ENCODE measurements around the gene AMPD3.

Gene AMPD3

DNA sequence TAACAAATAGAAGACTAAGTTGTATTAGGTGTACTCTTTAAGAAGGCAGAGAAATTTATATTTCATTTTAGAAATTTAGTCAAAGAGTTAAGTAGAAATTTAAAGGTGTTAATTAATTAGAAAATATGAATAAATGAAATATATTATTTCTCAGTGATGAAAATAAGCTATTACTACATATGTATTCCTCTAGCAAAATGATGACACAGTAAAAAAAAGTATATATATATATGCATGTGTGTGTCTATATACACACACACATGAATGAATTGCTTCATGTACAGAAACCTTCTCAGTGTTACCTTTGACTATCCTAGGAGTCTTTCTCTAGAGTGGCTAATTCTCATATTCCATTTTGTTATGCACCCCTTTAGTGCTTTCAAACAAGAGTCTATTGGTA, 78.3 kb downstream of the AMPD3 start:
- H3K27ac ChIP-seq, result no peak overlapping the region
- TF ChIP-seq, protein P1, sequence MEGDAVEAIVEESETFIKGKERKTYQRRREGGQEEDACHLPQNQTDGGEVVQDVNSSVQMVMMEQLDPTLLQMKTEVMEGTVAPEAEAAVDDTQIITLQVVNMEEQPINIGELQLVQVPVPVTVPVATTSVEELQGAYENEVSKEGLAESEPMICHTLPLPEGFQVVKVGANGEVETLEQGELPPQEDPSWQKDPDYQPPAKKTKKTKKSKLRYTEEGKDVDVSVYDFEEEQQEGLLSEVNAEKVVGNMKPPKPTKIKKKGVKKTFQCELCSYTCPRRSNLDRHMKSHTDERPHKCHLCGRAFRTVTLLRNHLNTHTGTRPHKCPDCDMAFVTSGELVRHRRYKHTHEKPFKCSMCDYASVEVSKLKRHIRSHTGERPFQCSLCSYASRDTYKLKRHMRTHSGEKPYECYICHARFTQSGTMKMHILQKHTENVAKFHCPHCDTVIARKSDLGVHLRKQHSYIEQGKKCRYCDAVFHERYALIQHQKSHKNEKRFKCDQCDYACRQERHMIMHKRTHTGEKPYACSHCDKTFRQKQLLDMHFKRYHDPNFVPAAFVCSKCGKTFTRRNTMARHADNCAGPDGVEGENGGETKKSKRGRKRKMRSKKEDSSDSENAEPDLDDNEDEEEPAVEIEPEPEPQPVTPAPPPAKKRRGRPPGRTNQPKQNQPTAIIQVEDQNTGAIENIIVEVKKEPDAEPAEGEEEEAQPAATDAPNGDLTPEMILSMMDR (conservative IDR thresholded peaks at IDR 0.05), result no peak

DNA sequence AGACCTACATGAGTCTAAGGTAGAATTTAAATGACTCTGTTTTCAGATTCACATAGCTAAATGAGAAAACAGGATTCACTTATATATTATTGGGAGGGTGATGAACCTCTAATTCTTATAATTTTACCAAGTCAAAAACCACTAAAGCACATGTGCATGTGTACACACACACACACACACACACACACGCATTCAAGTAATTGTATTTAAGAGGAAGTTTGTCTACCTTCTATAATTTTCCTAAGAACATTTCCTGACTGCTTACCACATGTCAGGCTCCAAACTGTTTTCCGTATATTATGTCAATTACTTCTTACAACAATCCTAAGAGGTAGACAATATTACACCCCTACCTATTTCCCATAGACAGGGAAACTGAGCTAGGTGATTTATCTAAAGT, 79.3 kb downstream of the AMPD3 start:
- TF ChIP-seq, protein P1 (conservative IDR thresholded peaks at IDR 0.05), result no peak
- H3K27ac ChIP-seq, result no peak overlapping the region

DNA sequence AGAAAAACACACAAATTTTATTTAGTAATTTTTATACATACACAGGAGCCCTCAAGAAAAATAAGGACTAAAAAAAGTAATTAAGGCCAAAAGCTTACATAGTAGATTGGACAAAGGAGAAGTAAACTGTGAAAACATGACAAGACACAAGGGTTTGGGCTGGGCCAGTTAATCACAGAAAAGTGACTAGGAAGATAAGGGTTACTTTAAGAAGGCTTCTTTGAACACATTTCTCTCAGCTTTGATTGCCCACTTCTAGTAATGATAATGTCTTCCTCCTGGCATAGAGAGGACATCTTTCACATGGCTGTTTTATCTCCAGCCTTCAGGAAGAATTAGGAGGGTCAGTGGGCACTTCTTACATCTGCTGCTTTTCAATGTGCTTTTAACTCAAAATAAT, 82.5 kb downstream of the AMPD3 start:
- H3K27ac ChIP-seq, result no peak overlapping the region
- TF ChIP-seq, protein P1 (conservative IDR thresholded peaks at IDR 0.05), result no peak

DNA sequence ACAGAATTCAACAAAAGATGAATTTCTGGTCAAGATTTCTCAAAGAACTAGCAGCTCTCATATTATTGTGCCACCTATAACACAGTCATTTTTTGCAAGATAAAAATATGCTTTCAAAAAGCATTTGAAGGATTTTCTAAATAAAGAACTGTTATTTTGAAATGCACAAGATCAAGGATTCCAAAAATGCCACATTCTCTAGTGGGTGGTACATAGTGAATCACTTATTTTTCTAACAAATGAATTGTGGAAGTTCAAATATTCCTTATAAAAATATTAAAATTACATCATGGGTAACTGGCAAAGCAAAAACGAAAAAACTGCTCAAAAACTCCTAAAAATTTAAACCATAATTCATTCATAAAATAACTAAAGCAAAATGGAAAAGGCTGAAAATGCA, 83.9 kb downstream of the AMPD3 start:
- TF ChIP-seq, protein P1 (conservative IDR thresholded peaks at IDR 0.05), result no peak
- H3K27ac ChIP-seq, result no peak overlapping the region

DNA sequence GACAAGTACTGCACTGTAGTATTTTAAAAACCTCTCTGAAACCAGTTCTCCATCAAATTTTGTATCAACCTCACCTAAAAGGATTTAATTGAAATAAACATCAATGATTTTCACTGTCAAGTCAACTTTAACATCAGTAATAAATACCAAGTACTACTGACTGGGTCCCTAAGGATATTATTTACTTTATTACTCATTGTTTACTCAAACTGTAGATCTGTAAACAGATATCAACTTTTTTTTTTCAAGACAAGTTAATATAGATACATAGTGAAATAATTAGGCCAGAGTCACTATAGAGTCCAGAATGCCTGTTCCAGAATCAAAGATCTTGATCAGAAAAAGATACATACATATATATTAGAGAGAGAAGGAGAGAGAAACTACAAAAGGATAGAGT, 84.3 kb downstream of the AMPD3 start:
- TF ChIP-seq, protein P1 (conservative IDR thresholded peaks at IDR 0.05), result no peak
- H3K27ac ChIP-seq, result no peak overlapping the region

DNA sequence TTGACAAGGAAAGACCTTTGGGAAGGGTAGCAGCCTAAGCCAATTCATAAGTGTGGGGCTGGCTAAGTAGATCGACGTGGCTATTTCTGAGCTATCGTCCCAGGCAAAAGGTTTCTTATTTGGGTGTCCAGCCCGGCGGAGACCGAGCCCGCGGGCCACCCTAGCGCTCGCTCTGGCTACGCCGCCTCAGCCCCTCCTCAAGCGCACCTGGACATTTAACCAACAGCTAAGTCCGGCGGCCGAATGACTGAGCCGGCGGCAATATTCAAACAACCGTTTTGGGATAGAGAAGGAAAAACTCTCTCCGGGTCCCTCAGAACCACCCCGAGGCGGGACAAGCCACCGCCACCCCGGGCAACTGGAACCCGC, 85.5 kb downstream of the AMPD3 start:
- TF ChIP-seq, protein P1 (conservative IDR thresholded peaks at IDR 0.05), result no peak
- peak overlapping the region; percentile 73 for H3K27ac ChIP-seq

DNA sequence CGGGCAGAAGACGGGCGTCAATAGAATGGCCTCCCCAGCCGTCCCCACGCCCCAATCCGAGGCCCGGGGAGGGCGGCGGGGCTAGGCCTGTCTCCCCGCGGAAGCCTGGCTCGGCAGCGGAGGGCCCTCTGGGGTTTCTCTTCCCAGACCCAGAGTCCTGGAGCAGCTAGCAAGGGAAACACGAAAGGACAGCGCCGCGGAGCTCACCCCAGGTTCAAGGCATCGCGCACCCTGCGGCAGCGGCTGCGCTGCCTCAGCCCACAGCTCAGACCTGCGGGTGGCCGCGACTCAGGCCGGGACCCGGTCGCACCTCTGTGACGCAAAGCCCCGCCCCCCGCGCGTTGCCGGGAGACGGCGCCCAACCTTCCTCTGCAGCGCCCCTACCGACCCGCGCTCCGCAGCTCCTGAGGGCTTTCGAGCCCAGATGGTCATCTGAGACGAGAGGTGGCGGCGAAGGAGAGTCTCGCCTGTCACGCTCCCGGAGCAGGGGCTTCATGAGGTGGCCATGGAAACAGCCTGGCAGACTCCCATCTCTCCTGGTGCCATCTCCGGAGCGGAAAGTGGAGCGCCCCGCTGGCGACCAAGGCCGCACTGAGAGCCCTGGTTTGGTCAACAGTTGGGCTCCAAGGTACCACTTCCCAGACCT, 86.0 kb downstream of the AMPD3 start, which contains the start of gene RNF141:
RNF141 (minus strand) TSS at position 273 of the 646 bp plus-strand sequence. CDS start 7,029 bp downstream, outside the sequence.
- TF ChIP-seq, protein P1 (conservative IDR thresholded peaks at IDR 0.05), result peak; percentile 87
- H3K27ac ChIP-seq, result peak within 1 kb of the TSS; percentile 73
